Ishikawa (cell line): ENCODE measurements around the gene DDIT4.

Experiments
- EGR1 ChIP-seq: IDR thresholded peaks from 2 replicates; pipeline ENCODE4 v1.6.1; 2012
- RAD21 ChIP-seq: IDR thresholded peaks from 2 replicates; pipeline ENCODE4 v1.6.1; 2012; ENCODE audit warnings: low read depth
- TF ChIP-seq, protein P1 (sequence below): IDR thresholded peaks from 2 replicates; pipeline ENCODE4 v1.6.1; 2012

DNA sequence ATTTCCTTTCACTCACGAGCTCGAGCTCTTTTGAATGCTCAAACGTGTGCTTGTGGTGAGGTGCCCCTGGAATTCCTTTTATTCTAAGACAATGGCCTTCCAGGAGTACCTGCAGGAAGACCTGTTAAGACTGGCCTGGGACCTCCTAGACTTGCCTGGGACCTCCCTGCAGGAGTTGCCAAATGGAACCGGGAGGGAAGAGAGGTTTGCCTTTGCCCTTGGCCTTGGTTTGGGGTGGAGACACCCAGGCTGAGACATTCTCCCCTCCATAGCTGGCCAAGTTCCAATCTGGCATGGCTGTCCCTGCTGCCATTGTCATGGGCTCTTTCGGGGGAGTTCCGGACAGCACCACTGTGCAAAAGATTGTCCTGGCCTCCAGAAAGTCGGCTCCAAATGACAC, 41.3 kb downstream of the DDIT4 start:
- TF ChIP-seq, protein P1, sequence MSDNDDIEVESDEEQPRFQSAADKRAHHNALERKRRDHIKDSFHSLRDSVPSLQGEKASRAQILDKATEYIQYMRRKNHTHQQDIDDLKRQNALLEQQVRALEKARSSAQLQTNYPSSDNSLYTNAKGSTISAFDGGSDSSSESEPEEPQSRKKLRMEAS: no peak; the same call in 1 of the 2 replicates
- no peak for TF ChIP-seq RAD21
- TF ChIP-seq EGR1: no peak
